K562 (cell line): Measurements from ENCODE around the gene ORAI2. TPM values are rescaled to one million over a fixed set of nuclear protein-coding genes. Genes with fewer than 3 reads are reported as not detected.

Experiments
- CCAR2 ChIP-seq: fragments of 200-400 bp; formaldehyde crosslinking; IDR thresholded peaks from 2 replicates; pipeline ENCODE4 v1.6.1; 2017; ENCODE audit warnings: mild to moderate bottlenecking, low read depth, low read length
- JUNB ChIP-seq: fragments of 450-650 bp; formaldehyde crosslinking; conservative IDR thresholded peaks from 2 replicates; pipeline ENCODE4 v1.4.0; 2020; ENCODE audit warnings: mild to moderate bottlenecking
- NR4A1 ChIP-seq, 2 experiments: fragments of 250-450 bp in 1 of 2; fragments of 450-650 bp in 1 of 2; sonication (Bioruptor Pico) in 1 of 2; IDR thresholded peaks; 2 replicates each; pipeline versions ENCODE4 v1.4.0 to v1.6.1; 2016 to 2020; ENCODE audit warnings: mild to moderate bottlenecking in 2 of 2, missing compliant biosample characterization in 1 of 2, missing genetic modification characterization in 1 of 2, moderate library complexity in 1 of 2
- PHF21A ChIP-seq: fragments of 450-650 bp; IDR thresholded peaks from 2 replicates; pipeline ENCODE4 v1.6.1; 2017; ENCODE audit warnings: low read depth, borderline replicate concordance
- POLR3G ChIP-seq: IDR thresholded peaks from 2 replicates; pipeline ENCODE4 v1.6.1; 2011; ENCODE audit not compliant: insufficient read length, insufficient replicate concordance; ENCODE audit errors: extremely low read depth
- RCOR1 ChIP-seq, 2 experiments: IDR thresholded peaks; 2 replicates each; pipeline ENCODE4 v1.6.1; 2012; ENCODE audit warnings: low read depth in 2 of 2, low read length in 2 of 2, borderline replicate concordance in 1 of 2, improper control_type of control experiment in 1 of 2
- SLC30A9 ChIP-seq: fragments of 250-450 bp; sonication (Bioruptor Pico); IDR thresholded peaks from 2 replicates; pipeline ENCODE4 v1.8.0; 2022; ENCODE audit warnings: mild to moderate bottlenecking, moderate library complexity
- ZBTB7A ChIP-seq: IDR thresholded peaks from 2 replicates; pipeline ENCODE4 v1.6.1; 2011; ENCODE audit warnings: low read depth, mild to moderate bottlenecking, low read length, moderate library complexity, borderline replicate concordance; ENCODE audit not compliant: control insufficient read depth
- ZNF274 ChIP-seq: IDR thresholded peaks from 2 replicates; pipeline ENCODE4 v1.6.1; 2011; ENCODE audit warnings: low read depth, mild to moderate bottlenecking, low read length, moderate library complexity, borderline replicate concordance
- ZNF707 ChIP-seq: fragments of 250-450 bp; sonication (Bioruptor Pico); conservative IDR thresholded peaks from 2 replicates; pipeline ENCODE4 v1.8.0; 2022; ENCODE audit warnings: inconsistent platforms, mild to moderate bottlenecking, moderate library complexity
- ZNF766 ChIP-seq: fragments of 200-800 bp; sonication (Bioruptor generic); conservative IDR thresholded peaks from 2 replicates; pipeline ENCODE4 v1.6.1; 2016; ENCODE audit warnings: missing genetic modification characterization, missing compliant biosample characterization
- polyA plus RNA-seq, 8 experiments: library from polyadenylated mRNA; depleted of rRNA in 4 of 8; stranded (reverse) in 5 of 8; unstranded in 3 of 8; fragments of >200 nt; fragmentation: Nextera tagmentation in 2 of 8; fragmentation: Illumina TruSeq in 1 of 8; extraction: Ambion mirVana in 2 of 8; extraction: Trizol in 1 of 8; gene quantifications; 2 replicates each; pipeline versions ENCODE4 v1.2.1 to v1.2.3, GENCODE V29; 2011 to 2014; ENCODE audit warnings: inconsistent platforms in 1 of 8, missing spikeins in 1 of 8
- total RNA-seq, 7 experiments: library from RNA; depleted of rRNA in 6 of 7; stranded (reverse); fragments of >200 nt in 6 of 7; fragmentation: Illumina TruSeq in 2 of 7; extraction: Trizol in 2 of 7; gene quantifications; 2 replicates each; pipeline versions ENCODE4 v1.2.1 to v1.2.3, GENCODE V29; 2011 to 2021; ENCODE audit warnings: low replicate concordance in 1 of 7
- TF ChIP-seq, protein P1 (sequence below): fragments of 450-650 bp; IDR thresholded peaks from 2 replicates; pipeline ENCODE4 v1.6.1; 2016; ENCODE audit warnings: mild to moderate bottlenecking, moderate library complexity

Gene ORAI2
- total and polyA plus RNA-seq, 9 of the 15 experiments (the other 6 are each of a cell fraction or from before 2014, with no cell fraction given), result 1.1 to 27.7 (median 9.2) TPM

DNA sequence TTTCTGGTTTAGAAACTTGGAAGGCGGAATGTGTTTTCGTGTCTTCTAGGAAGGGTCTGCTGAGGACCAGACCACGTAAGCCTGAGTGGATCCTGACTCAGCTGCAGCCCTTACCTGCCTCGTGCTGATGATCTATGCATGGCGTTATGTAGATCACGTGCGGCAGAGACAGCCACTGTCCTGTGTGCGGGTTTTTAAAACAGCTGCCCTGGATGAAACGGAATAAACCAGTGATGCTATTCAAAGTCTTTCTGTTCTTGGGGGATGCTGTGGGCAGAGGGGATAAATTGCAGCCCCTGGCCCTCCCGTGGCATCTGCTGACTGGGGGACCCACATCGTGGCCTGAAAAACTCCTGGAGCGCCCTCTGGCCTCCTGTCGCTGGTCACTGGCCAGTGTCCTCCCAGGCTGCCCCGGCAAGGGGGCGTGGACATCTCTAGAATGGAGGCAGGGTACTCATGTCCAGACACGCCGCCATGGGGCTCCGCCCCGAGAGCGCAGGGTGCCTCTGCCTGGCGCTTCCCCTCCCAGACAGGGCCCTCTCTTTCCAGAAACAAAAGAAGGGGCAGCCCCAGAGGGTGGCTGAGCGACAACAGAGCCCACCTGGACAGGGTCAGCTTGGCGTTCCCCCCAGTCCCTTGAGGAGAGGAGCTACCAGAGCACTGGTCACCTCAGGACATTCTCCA lies 18.1 kb downstream of the ORAI2 start (continued):
- TF ChIP-seq ZNF274, result no peak
- no peak for TF ChIP-seq CCAR2
- TF ChIP-seq SLC30A9 (CRISPR knock-in tag), result no peak
- TF ChIP-seq RCOR1 (IDR thresholded peaks at IDR 0.05; ENCODE audit: borderline replicate concordance in 1 of 2, low read depth in 2 of 2, low read length in 2 of 2), result 0 out of 4 replicates have a peak, but pooled peaks of 1 of the 2 experiments have one; percentile 17
- TF ChIP-seq ZNF766 (CRISPR knock-in tag), result no peak
- TF ChIP-seq JUNB (CRISPR knock-in tag), result no peak
- no peak for TF ChIP-seq NR4A1 (CRISPR knock-in tag; IDR thresholded peaks at IDR 0.05)
- TF ChIP-seq NR4A1 (tag; IDR thresholded peaks at IDR 0.05), result no peak
- TF ChIP-seq PHF21A, result no peak
- TF ChIP-seq, protein P1, sequence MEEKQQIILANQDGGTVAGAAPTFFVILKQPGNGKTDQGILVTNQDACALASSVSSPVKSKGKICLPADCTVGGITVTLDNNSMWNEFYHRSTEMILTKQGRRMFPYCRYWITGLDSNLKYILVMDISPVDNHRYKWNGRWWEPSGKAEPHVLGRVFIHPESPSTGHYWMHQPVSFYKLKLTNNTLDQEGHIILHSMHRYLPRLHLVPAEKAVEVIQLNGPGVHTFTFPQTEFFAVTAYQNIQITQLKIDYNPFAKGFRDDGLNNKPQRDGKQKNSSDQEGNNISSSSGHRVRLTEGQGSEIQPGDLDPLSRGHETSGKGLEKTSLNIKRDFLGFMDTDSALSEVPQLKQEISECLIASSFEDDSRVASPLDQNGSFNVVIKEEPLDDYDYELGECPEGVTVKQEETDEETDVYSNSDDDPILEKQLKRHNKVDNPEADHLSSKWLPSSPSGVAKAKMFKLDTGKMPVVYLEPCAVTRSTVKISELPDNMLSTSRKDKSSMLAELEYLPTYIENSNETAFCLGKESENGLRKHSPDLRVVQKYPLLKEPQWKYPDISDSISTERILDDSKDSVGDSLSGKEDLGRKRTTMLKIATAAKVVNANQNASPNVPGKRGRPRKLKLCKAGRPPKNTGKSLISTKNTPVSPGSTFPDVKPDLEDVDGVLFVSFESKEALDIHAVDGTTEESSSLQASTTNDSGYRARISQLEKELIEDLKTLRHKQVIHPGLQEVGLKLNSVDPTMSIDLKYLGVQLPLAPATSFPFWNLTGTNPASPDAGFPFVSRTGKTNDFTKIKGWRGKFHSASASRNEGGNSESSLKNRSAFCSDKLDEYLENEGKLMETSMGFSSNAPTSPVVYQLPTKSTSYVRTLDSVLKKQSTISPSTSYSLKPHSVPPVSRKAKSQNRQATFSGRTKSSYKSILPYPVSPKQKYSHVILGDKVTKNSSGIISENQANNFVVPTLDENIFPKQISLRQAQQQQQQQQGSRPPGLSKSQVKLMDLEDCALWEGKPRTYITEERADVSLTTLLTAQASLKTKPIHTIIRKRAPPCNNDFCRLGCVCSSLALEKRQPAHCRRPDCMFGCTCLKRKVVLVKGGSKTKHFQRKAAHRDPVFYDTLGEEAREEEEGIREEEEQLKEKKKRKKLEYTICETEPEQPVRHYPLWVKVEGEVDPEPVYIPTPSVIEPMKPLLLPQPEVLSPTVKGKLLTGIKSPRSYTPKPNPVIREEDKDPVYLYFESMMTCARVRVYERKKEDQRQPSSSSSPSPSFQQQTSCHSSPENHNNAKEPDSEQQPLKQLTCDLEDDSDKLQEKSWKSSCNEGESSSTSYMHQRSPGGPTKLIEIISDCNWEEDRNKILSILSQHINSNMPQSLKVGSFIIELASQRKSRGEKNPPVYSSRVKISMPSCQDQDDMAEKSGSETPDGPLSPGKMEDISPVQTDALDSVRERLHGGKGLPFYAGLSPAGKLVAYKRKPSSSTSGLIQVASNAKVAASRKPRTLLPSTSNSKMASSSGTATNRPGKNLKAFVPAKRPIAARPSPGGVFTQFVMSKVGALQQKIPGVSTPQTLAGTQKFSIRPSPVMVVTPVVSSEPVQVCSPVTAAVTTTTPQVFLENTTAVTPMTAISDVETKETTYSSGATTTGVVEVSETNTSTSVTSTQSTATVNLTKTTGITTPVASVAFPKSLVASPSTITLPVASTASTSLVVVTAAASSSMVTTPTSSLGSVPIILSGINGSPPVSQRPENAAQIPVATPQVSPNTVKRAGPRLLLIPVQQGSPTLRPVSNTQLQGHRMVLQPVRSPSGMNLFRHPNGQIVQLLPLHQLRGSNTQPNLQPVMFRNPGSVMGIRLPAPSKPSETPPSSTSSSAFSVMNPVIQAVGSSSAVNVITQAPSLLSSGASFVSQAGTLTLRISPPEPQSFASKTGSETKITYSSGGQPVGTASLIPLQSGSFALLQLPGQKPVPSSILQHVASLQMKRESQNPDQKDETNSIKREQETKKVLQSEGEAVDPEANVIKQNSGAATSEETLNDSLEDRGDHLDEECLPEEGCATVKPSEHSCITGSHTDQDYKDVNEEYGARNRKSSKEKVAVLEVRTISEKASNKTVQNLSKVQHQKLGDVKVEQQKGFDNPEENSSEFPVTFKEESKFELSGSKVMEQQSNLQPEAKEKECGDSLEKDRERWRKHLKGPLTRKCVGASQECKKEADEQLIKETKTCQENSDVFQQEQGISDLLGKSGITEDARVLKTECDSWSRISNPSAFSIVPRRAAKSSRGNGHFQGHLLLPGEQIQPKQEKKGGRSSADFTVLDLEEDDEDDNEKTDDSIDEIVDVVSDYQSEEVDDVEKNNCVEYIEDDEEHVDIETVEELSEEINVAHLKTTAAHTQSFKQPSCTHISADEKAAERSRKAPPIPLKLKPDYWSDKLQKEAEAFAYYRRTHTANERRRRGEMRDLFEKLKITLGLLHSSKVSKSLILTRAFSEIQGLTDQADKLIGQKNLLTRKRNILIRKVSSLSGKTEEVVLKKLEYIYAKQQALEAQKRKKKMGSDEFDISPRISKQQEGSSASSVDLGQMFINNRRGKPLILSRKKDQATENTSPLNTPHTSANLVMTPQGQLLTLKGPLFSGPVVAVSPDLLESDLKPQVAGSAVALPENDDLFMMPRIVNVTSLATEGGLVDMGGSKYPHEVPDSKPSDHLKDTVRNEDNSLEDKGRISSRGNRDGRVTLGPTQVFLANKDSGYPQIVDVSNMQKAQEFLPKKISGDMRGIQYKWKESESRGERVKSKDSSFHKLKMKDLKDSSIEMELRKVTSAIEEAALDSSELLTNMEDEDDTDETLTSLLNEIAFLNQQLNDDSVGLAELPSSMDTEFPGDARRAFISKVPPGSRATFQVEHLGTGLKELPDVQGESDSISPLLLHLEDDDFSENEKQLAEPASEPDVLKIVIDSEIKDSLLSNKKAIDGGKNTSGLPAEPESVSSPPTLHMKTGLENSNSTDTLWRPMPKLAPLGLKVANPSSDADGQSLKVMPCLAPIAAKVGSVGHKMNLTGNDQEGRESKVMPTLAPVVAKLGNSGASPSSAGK, result peak; percentile 65
- TF ChIP-seq ZNF707 (CRISPR knock-in tag), result no peak
- no peak for TF ChIP-seq ZBTB7A
- no peak for TF ChIP-seq POLR3G
